ENCODE measurements around the gene BNIP2.

BNIP2 gene

GRCh38 chr15:59618406-59618805 is 70.7 kb downstream of the BNIP2 start:
- DNase-seq: no peak

GRCh38 chr15:59616379-59616778 is 72.7 kb downstream of the BNIP2 start:
- DNase-seq: no peak

- DNase-seq: no peak
Measured at GRCh38 chr15:59615661-59616060, 73.5 kb downstream of the BNIP2 start.

GRCh38 chr15:59614153-59614552 is 75.0 kb downstream of the BNIP2 start:
- no peak for DNase-seq

GRCh38 chr15:59611276-59612260 is 77.6 kb downstream of the BNIP2 start, which contains the start of gene GCNT3:
TSS of gene GCNT3 (plus strand) at chr15:59611783. CDS start at chr15:59618239, 6,456 bp downstream.
- no peak for DNase-seq

- no peak for DNase-seq
Measured at GRCh38 chr15:59609730-59610712, 79.1 kb downstream of the BNIP2 start.
